HG03354 (cell line): Measurements from ENCODE around the gene MGST3.
"Not testable (repeated sequence)": the region's sequence is repeated elsewhere in the genome, so short reads cannot be mapped to it uniquely, and the experiment has no call there.

Experiments
- ATAC-seq: cut with Tn5 transposase; IDR thresholded peaks from one replicate; pipeline ENCODE4 v1.9.1; 2021; ENCODE audit warnings: mild to moderate bottlenecking; ENCODE audit not compliant: unreplicated experiment, poor library complexity, severe bottlenecking

Gene MGST3

GRCh38 chr1:165648919-165649572, 18.0 kb downstream of the MGST3 start:
- no peak for ATAC-seq

GRCh38 chr1:165650981-165651625, 20.1 kb downstream of the MGST3 start:
- ATAC-seq, result no peak

- not testable (repeated sequence) for ATAC-seq
Measured at GRCh38 chr1:165658766-165659580, 27.9 kb downstream of the MGST3 start.

DNA sequence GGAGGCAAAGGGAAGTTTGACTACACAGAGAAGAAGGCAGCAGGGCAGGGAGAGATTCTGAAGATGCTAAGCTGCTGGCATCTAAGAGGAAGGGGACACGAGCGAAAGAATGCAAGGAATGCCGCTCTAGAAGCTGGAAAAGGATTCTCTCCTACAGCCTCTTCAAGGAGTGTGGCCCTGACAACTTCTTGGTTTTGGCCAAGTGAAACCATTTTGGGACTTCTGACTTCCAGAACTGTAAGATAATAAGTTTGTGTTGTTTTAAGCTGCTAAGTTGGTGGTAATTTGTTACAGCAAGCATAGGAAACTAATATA, 28.5 kb downstream of the MGST3 start:
- no peak for ATAC-seq

- ATAC-seq, result no peak
Measured at GRCh38 chr1:165661703-165662102, 30.7 kb downstream of the MGST3 start.

- no peak for ATAC-seq
Measured at GRCh38 chr1:165662186-165662585, 31.2 kb downstream of the MGST3 start.

DNA sequence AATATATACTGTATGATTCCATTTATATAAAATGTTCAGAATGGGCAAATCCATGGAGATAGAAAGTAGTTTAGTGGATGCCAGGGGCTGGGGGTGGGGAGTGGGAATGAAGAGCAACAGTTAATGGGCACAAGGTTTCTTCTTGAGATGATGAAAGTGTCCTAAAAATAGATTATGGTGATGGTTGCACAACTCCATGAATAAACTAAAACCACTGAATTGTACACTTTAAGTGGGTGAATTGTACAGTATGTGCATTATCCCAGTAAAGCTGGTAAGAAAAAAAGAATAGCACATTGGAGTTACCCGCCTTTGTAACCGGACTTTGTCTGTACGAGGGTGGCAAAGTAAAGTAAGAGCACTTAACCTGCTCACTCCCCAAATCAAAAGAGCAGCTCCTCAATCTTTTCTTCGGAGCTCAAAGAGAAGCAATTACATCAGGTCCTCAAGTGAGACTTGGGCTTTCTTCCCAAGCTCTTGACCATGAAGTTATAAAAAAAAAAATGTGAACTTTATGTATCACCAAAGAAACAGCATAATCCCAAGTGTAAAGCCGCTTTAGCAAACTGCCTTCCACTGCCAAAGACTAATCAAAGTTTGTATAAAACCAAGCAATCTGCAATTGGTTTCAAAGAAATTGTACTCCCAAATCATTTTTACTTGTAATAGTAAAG, 35.3 kb downstream of the MGST3 start:
- ATAC-seq, result no peak

DNA sequence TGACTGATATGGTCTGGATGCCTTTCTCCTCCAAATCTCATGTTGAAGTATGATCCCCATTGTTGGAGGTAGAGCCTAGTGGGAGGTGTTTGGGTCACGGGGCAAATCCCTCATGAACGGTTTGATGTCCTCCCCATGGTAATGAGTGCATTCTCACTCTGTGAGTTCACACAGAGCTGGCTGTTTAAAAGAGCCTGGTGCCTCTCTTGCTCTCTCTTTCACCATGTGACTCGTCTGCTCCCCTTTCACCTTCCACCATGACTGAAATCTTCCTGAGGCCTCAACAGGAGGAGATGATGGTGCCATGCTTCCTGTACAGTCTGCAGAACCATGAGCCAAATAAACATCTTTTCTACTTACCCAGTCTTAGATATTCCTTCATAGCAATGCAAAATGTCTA, 37.1 kb downstream of the MGST3 start:
- ATAC-seq, result no peak

DNA sequence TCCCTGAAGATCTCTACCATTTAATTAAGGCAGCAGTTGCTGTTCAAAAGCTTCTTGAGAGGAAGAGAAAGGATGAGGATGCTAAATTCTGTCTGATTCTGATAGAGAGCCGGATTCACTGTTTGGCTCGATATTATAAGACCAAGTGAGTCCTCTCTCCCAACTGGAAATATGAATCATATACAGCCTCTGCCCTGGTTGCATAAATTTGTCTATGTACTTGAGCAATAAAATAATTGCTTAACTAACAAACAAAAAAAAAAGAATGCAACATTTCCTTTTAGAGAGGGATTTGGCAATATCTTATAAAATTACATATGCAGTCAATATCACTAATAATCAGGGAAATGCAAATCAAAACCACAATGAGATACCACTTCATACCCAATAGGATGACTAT, 40.5 kb downstream of the MGST3 start:
- ATAC-seq, result no peak

- no peak for ATAC-seq
Measured at GRCh38 chr1:165674599-165674998, 43.6 kb downstream of the MGST3 start.

GRCh38 chr1:165675794-165676193, 44.8 kb downstream of the MGST3 start:
- ATAC-seq, result no peak

- no peak for ATAC-seq
Measured at GRCh38 chr1:165678509-165678908, 47.5 kb downstream of the MGST3 start.

GRCh38 chr1:165679282-165680036, 48.4 kb downstream of the MGST3 start:
- ATAC-seq, result no peak

GRCh38 chr1:165680303-165680702, 49.3 kb downstream of the MGST3 start:
- no peak for ATAC-seq

DNA sequence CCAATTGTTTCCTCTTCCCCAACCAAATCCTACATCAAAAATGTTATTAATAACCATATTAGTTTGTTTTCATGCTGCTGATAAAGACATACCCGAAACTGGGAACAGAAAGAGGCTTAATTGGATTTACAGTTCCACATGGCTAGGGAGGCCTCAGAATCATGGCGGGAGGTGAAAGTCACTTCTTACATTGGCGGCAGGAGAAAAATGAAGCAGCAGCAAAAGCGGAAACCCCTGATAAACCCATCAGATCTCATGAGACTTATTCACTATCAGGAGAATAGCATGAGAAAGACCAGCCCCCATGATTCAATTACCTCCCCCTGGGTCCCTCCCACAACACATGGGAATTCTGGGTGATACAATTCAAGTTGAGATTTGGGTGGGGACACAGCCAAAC, 49.7 kb downstream of the MGST3 start:
- ATAC-seq, result not testable (repeated sequence)

- ATAC-seq, result no peak
Measured at GRCh38 chr1:165683848-165684485, 52.9 kb downstream of the MGST3 start.

DNA sequence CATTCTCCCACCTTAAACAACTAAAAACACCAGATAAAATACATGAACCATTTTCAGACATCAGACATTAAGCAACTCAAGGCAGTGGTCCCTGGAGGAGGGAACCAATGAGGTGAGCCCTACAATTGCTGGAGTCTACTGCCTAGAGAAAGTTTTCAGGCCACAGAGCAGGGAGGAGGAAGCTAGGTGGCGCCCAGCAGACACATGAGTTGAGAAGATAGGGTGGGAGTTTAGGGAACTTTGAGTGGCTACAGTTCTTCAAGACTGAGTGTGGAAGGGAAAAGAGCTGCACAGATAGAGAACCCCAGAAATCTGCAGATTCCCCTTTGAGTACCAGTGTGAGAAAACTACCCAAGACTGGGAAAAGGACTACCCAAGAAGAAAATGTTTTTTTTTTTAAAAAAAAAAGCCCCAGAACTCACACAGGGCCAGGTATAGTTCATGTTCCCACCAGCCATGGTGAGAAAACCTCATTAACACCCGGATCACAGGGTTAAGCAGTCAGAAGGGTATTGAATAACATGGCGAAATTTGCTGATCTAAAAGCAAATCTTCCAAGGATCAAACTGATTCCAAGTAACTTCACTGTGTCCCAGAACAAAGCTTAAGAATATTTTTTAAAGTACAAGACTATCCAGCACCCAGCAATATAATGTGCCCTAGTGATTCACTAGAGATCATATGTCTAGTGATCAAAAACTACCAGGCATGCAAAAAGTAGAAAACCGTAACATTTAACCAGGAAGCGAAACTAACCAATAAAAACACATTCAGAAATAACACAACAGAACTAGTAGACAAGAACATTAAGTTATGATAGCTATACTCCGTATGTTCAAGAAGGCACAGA, 55.3 kb downstream of the MGST3 start:
- peak; percentile 70 for ATAC-seq

GRCh38 chr1:165686971-165687433, 56.0 kb downstream of the MGST3 start:
- ATAC-seq, result peak; percentile 38
